Small intestine (tissue), 7 donors: ENCODE data around the gene ATP2C1. TPM values are rescaled to one million over a fixed set of nuclear protein-coding genes. Genes with fewer than 3 reads are reported as not detected.

Experiments used
- DNase-seq, 2 donors: peaks; one replicate each; pipeline versions ENCODE4 v3.0.0 to v3.0.0-alpha.2; 2013
- FAIRE-seq: peaks from 2 replicates; lab custom pipeline; 2012; peaks lifted over from hg19 to GRCh38; lab: Jason Lieb, UNC
- H3K27ac ChIP-seq, 3 donors: one replicate each; pipeline ENCODE4 v1.5.1; 2013; ENCODE audit warnings: low read length in 2 of 3, mild to moderate bottlenecking in 2 of 3, control low read depth in 1 of 3, inconsistent platforms in 1 of 3, low read depth in 1 of 3, moderate library complexity in 1 of 3
- H3K27me3 ChIP-seq, 3 donors: one replicate each; pipeline ENCODE4 v1.6.1; 2013; ENCODE audit warnings: low read length in 3 of 3, inconsistent platforms in 1 of 3; ENCODE audit not compliant: control insufficient read depth in 3 of 3, insufficient read depth in 3 of 3
- H3K36me3 ChIP-seq, 3 donors: one replicate each; pipeline ENCODE4 v1.6.1; 2013; ENCODE audit warnings: low read length in 3 of 3, inconsistent platforms in 1 of 3, low read depth in 1 of 3, mild to moderate bottlenecking in 1 of 3, moderate library complexity in 1 of 3; ENCODE audit not compliant: control insufficient read depth in 3 of 3, insufficient read depth in 2 of 3
- H3K4me1 ChIP-seq, 3 donors: one replicate each; pipeline ENCODE4 v1.6.1; 2013; ENCODE audit warnings: low read length in 2 of 3, inconsistent platforms in 1 of 3, low read depth in 1 of 3, mild to moderate bottlenecking in 1 of 3, moderate library complexity in 1 of 3; ENCODE audit not compliant: control insufficient read depth in 3 of 3, insufficient read depth in 2 of 3
- H3K4me3 ChIP-seq, 3 donors: one replicate each; pipeline ENCODE4 v1.5.1; 2013; ENCODE audit warnings: low read length in 3 of 3, control low read depth in 1 of 3, inconsistent platforms in 1 of 3, low read depth in 1 of 3, mild to moderate bottlenecking in 1 of 3, moderate library complexity in 1 of 3
- H3K9me3 ChIP-seq, 2 donors: one replicate each; pipeline ENCODE4 v1.6.1; 2013; ENCODE audit warnings: low read depth in 1 of 2, low read length in 1 of 2; ENCODE audit not compliant: control insufficient read depth in 2 of 2, insufficient read depth in 1 of 2
- WGBS, 3 donors: extraction: QIAGEN DNeasy Blood & Tissue Kit; methylation state at CpG; one replicate each; pipeline ENCODE4 v1.1.7; 2013; 5-methylcytosine and 5-hydroxymethylcytosine counted together
- polyA plus RNA-seq, 4 donors: library from polyadenylated mRNA; stranded (reverse) in 3 of 4; unstranded in 1 of 4; fragments of 200-250 nt in 3 of 4; fragments of 120-200 nt in 1 of 4; gene quantifications; one replicate each; pipeline versions ENCODE4 v1.2.1 to v1.2.3, GENCODE V29; 2013
- donor health status: healthy with polysubstance abuse.
- donor health status: control.
- donor health status: control.
- donor health status: Bipolar disorder and iron deficiency.
- donor health status: healthy.

Gene ATP2C1
- polyA plus RNA-seq, 4 donors: 6.2 to 62.2 (median 31.4) TPM

DNA sequence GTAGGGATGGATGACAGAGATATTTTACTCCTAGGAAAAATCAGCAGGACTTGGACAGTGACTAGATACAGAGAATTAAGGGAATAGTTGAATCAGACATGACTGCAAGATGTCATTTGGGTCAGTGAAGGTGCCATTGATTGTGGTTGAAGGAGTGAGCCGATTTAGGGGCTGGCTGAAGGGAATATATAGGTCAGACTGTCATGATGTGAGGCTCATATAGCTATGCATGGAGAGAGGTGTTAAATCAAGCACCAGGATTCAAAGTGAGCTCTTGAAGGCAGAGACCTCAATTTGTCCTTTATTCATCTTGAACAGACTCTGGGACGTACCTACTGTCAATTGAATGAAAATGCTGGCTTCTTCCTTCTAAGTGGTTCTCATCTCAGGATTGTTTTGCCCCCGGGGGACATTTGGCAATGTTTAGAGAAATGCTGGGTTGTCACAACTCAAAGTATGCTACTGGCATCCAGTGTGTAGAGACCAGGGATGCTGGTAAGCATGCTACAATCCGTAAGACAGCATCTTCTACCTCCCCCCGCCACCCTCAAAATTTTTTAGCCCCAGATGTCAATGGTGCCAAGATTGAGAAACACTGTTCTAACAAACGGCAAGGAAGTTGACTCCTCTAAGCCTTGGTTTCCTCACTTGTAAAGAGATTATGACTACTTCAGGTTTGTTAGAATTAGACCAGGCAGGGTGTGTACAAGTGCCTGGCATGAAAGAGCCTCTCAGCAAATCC is 7.8 kb downstream of the ATP2C1 start:
- no peak overlapping the region for H3K4me3 ChIP-seq
- 76 to 78% (median 76%) methylated on average over 6 of the region's 6 CpGs for WGBS, 3 donors
- DNase-seq: no peak
- H3K27ac ChIP-seq: no peak overlapping the region
- peaks cover 0 to 5% (median 0%) of the 10 kb centered on the region in 3 donors for H3K4me1 ChIP-seq
- no peak for FAIRE-seq
- H3K27me3 ChIP-seq: no peaks in the 10 kb centered on the region
- no peaks in the 10 kb centered on the region for H3K9me3 ChIP-seq
- H3K36me3 ChIP-seq: no peaks in the 10 kb centered on the region

- Histone ChIP-seq H3K4me3 (no peak overlapping the region), H3K36me3 (no peaks in the 10 kb centered on the region), H3K4me1 (peaks cover 0 to 9% (median 0%) of the 10 kb centered on the region in 3 donors), H3K27ac (no peak overlapping the region), H3K27me3 (no peaks in the 10 kb centered on the region), H3K9me3 (no peaks in the 10 kb centered on the region)
- no peak for DNase-seq
- FAIRE-seq: no peak
- 95 to 100% (median 97%) methylated on average over 1 of the region's 1 CpG for WGBS, 3 donors
Measured at GRCh38 chr3:130903412-130903908, 9.6 kb downstream of the ATP2C1 start.

GRCh38 chr3:130904491-130904890 is 10.6 kb downstream of the ATP2C1 start:
- H3K36me3 ChIP-seq: no peaks in the 10 kb centered on the region
- FAIRE-seq: no peak
- H3K27ac ChIP-seq: no peak overlapping the region
- no peak overlapping the region for H3K4me3 ChIP-seq
- 82 to 97% (median 88%) methylated on average over 1 of the region's 1 CpG for WGBS, 3 donors
- peaks cover 0 to 9% (median 0%) of the 10 kb centered on the region in 3 donors for H3K4me1 ChIP-seq
- no peaks in the 10 kb centered on the region for H3K9me3 ChIP-seq
- no peak for DNase-seq
- no peaks in the 10 kb centered on the region for H3K27me3 ChIP-seq

DNA sequence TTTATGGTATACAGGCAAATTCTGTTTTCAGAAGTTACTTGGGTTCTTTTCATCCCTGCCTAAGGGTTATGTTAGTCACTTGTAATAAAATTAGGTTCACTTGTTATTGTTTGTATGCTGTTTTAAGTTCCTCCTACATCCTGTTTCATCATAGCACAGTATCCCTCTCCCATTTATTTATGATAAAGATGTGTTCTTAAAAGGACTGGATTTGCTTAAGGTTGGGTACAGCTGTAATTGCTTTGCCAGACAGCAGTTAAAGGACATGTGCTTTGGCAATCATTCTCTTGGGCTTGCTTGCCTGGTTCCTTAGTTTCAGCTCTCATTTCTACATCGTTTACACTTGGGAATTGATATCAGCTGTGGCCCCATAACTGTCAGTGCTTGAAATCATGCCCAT is 11.7 kb downstream of the ATP2C1 start:
- Histone ChIP-seq H3K4me1 (peaks cover 0 to 9% (median 0%) of the 10 kb centered on the region in 3 donors), H3K4me3 (no peak overlapping the region), H3K27me3 (no peaks in the 10 kb centered on the region), H3K27ac (no peak overlapping the region), H3K9me3 (no peaks in the 10 kb centered on the region), H3K36me3 (no peaks in the 10 kb centered on the region)
- no peak for FAIRE-seq
- peak; percentile 23 to 28 for DNase-seq
- WGBS, 3 donors: 17 to 26% (median 21%) methylated on average over 1 of the region's 1 CpG

DNA sequence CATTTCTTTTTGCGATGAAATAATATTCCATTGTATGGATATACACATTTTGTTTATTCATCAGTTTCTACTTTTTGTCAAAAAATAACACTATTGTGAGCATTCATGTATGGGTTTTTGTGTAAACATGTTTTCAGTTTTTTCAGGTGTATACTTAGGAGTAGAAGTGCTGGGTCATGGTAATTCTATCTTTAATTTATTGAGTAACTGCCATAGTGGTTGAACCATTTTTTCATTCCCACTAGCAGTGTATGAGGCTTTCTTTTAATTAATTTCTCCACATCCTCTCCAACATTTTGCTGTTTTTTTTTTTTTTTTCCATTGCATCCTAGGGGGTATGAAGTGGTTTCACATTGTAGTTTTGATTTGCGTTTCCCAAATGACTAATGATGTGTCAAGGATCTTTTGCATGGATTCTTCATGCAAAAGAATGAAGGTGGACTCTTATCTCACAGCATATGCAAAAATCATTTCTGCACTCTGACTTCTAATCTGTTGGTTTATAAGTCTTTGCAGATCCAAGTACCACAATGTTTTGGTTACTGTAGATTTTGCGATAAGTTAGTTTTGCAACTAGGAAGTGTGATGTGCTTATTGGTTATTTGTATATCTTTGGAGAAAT is 12.6 kb downstream of the ATP2C1 start:
- Histone ChIP-seq H3K27me3 (no peaks in the 10 kb centered on the region), H3K4me1 (peaks cover 0 to 9% (median 0%) of the 10 kb centered on the region in 3 donors), H3K9me3 (no peaks in the 10 kb centered on the region), H3K27ac (no peak overlapping the region), H3K4me3 (no peak overlapping the region), H3K36me3 (no peaks in the 10 kb centered on the region)
- FAIRE-seq (no peak), DNase-seq (no peak)
- WGBS, 3 donors: 89 to 95% (median 95%) methylated on average over 3 of the region's 3 CpGs

DNA sequence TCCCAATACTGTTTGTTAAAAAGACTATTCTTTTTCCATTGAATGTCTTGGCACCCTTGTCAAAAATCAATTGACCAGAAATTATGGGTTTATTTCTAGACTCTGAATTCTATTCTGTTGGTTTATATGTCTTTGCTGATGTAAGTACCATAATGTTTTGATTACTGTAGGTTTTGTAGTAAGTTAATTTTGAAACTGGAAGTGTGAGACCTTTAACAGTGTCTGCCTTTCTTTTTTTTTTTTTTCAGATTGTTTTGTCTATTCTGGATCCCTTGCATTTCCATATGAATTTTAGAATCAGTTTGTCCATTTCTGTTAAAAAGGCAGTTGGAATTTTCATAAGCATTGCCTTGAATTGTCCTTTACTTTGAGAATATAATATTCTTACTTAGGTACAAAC is 13.6 kb downstream of the ATP2C1 start:
- H3K27me3 ChIP-seq: no peaks in the 10 kb centered on the region
- H3K36me3 ChIP-seq: no peaks in the 10 kb centered on the region
- no peak for DNase-seq
- H3K4me1 ChIP-seq: peaks cover 0 to 9% (median 0%) of the 10 kb centered on the region in 3 donors
- no peak overlapping the region for H3K27ac ChIP-seq
- H3K4me3 ChIP-seq: no peak overlapping the region
- no peaks in the 10 kb centered on the region for H3K9me3 ChIP-seq
- FAIRE-seq: no peak

DNA sequence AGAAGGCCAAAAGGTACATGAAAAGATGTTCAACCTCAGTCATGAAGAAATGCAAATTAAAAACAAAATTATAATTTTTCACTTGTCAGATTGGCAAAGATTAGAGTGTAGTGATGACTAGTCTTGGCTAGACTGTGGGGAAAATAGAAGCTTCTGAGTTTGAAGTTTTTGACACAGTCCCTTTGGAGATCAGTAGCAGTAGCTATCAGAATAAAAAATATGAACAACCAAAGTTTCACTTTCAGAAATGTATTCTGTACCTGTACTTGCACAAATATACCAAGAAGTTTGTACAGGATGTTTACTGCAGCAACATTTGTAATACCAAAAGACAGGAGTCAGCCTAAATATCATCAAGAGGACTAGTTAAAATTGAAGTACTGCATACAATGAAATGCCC is 14.1 kb downstream of the ATP2C1 start:
- H3K27me3 ChIP-seq: no peaks in the 10 kb centered on the region
- no peak for FAIRE-seq

GRCh38 chr3:130915567-130916292 is 21.8 kb downstream of the ATP2C1 start:
- Histone ChIP-seq H3K4me1 (no peaks in the 10 kb centered on the region), H3K27me3 (no peaks in the 10 kb centered on the region), H3K9me3 (peaks cover 0 to 7% of the 10 kb centered on the region in 2 donors), H3K27ac (no peak overlapping the region), H3K4me3 (no peak overlapping the region), H3K36me3 (peaks cover 0 to 7% (median 0%) of the 10 kb centered on the region in 3 donors)
- DNase-seq: no peak
- FAIRE-seq: no peak
- WGBS, 3 donors: 88 to 91% (median 91%) methylated on average over 7 of the region's 7 CpGs

More for the DNA sequence above, 14.1 kb downstream of the ATP2C1 start:
- no peaks in the 10 kb centered on the region for H3K36me3 ChIP-seq
- no peak overlapping the region for H3K4me3 ChIP-seq
- no peak for DNase-seq
- H3K4me1 ChIP-seq: peaks cover 0 to 9% (median 0%) of the 10 kb centered on the region in 3 donors
- H3K27ac ChIP-seq: no peak overlapping the region
- H3K9me3 ChIP-seq: no peaks in the 10 kb centered on the region
